Measurements from ENCODE around the gene PDPK1. TPM values are rescaled to one million over a fixed set of nuclear protein-coding genes. Genes with fewer than 3 reads are reported as not detected.

The PDPK1 gene
- total RNA-seq, 1 donor from 2014 or later, result 13.9 TPM

DNA sequence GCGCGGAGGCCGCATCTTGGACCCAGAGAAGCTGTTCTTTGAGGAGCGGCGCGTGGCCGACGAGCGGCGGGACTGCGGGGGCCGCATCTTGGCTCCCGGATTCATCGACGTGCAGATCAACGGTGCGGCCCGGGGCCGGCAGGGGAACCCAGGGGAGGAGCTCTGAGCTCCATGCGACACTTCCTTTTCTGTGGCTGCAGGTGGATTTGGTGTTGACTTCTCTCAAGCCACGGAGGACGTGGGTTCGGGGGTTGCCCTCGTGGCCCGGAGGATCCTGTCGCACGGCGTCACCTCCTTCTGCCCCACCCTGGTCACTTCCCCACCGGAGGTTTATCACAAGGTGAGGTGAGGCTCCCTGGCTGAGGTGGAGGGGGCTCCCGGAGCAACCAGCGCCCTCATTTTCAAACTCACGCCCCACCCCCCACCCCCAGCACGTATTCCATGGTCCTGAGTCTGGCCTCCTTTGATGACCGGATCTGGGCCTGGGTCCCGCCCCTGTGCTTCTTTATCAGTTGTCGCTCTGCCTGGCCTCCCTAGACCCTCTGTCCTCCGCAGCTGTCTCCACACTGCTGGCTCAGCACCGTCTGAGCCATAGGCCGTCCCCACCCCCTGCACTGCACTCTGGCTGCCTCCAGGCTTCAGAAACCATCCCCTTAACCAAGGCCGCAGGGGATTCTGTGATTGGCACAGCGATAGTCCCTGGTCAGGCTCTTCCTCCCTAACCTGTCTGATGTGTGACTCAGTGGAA is 16.9 kb upstream of the PDPK1 start:
- Mint-ChIP-seq H3K27ac (peak overlapping the region; percentile 78), H3K27me3 (ENCODE audit: insufficient read depth, low read depth) (peaks cover 7% of the 10 kb centered on the region), H3K9me3 (no peaks in the 10 kb centered on the region), H3K4me3 (peak overlapping the region; percentile 89), H3K36me3 (peaks cover 2% of the 10 kb centered on the region), H3K4me1 (peaks cover 27% of the 10 kb centered on the region)
- H3K9ac ChIP-seq, result peak overlapping the region; percentile 75
- H3K9me3 ChIP-seq (ENCODE audit: low read depth), result no peaks in the 10 kb centered on the region
- no peaks in the 10 kb centered on the region for H3K27me3 ChIP-seq
- peak overlapping the region; percentile 100 for H3K4me2 ChIP-seq
- DNase-seq (ENCODE audit: low spot score), result peak; percentile 53
- H3K4me1 ChIP-seq, result peaks cover 4% of the 10 kb centered on the region
- H4K20me1 ChIP-seq (ENCODE audit: low read depth), result peaks cover 45% of the 10 kb centered on the region
- no peak overlapping the region for H2AFZ ChIP-seq (replicated peaks)
- peaks cover 23% of the 10 kb centered on the region for H3F3A ChIP-seq (ENCODE audit: low read depth)
- H3K79me2 ChIP-seq (ENCODE audit: low read depth), result peaks cover 51% of the 10 kb centered on the region
- H3K36me3 ChIP-seq, result no peaks in the 10 kb centered on the region
- TF ChIP-seq, protein P1, sequence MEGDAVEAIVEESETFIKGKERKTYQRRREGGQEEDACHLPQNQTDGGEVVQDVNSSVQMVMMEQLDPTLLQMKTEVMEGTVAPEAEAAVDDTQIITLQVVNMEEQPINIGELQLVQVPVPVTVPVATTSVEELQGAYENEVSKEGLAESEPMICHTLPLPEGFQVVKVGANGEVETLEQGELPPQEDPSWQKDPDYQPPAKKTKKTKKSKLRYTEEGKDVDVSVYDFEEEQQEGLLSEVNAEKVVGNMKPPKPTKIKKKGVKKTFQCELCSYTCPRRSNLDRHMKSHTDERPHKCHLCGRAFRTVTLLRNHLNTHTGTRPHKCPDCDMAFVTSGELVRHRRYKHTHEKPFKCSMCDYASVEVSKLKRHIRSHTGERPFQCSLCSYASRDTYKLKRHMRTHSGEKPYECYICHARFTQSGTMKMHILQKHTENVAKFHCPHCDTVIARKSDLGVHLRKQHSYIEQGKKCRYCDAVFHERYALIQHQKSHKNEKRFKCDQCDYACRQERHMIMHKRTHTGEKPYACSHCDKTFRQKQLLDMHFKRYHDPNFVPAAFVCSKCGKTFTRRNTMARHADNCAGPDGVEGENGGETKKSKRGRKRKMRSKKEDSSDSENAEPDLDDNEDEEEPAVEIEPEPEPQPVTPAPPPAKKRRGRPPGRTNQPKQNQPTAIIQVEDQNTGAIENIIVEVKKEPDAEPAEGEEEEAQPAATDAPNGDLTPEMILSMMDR (IDR thresholded peaks at IDR 0.05), result no peak
- TF ChIP-seq EZH2 (IDR thresholded peaks at IDR 0.05) (no peak), EZH2phosphoT487 (IDR thresholded peaks at IDR 0.05) (no peak)
- H3K27ac ChIP-seq, result no peak overlapping the region
- peak overlapping the region; percentile 83 for H3K4me3 ChIP-seq

DNA sequence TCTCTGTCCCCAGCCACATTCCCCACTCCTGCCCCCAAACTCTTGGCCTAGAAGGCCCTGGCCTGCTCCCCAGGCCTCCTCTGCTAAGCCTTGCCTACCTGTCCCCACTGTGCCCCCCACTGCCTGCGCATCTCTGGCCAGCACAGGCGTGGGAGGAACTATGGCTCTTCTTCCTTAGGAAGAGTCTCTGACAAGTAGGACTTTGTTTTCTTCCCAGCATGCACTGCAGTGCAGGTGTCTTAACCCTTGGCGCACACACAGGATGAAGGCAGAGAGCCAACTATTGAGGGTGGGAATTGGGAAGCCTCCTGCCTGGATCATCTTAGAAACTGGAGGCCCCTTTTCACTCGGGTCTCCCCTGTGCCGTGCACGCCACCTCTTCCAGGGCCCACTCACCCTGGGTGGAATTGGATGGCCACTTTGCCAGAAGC is 14.0 kb upstream of the PDPK1 start:
- H3K36me3 Mint-ChIP-seq, result peaks cover 2% of the 10 kb centered on the region
- TF ChIP-seq, protein P1 (IDR thresholded peaks at IDR 0.05), result no peak
- no peak for TF ChIP-seq EZH2phosphoT487 (IDR thresholded peaks at IDR 0.05)
- TF ChIP-seq EZH2 (IDR thresholded peaks at IDR 0.05), result no peak
- Histone ChIP-seq H4K20me1 (ENCODE audit: low read depth) (peaks cover 17% of the 10 kb centered on the region), H3K9me3 (ENCODE audit: low read depth) (no peaks in the 10 kb centered on the region), H3K27ac (no peak overlapping the region), H3K36me3 (no peaks in the 10 kb centered on the region), H2AFZ (replicated peaks) (no peak overlapping the region), H3F3A (ENCODE audit: low read depth) (peaks cover 13% of the 10 kb centered on the region), H3K27me3 (no peaks in the 10 kb centered on the region), H3K4me2 (no peak overlapping the region), H3K9ac (no peak overlapping the region), H3K4me1 (peaks cover 4% of the 10 kb centered on the region), H3K79me2 (ENCODE audit: low read depth) (peaks cover 22% of the 10 kb centered on the region), H3K4me3 (no peak overlapping the region)
- H3K27ac Mint-ChIP-seq, result no peak overlapping the region
- DNase-seq (ENCODE audit: low spot score), result no peak
- H3K4me1 Mint-ChIP-seq, result peaks cover 12% of the 10 kb centered on the region
- H3K4me3 Mint-ChIP-seq, result peak overlapping the region; percentile 18
- peaks cover 4% of the 10 kb centered on the region for H3K27me3 Mint-ChIP-seq (ENCODE audit: insufficient read depth, low read depth)
- no peaks in the 10 kb centered on the region for H3K9me3 Mint-ChIP-seq

- Histone ChIP-seq H3K9ac (no peak overlapping the region), H3F3A (ENCODE audit: low read depth) (peaks cover 6% of the 10 kb centered on the region), H3K4me2 (no peak overlapping the region), H3K27me3 (no peaks in the 10 kb centered on the region), H3K9me3 (ENCODE audit: low read depth) (no peaks in the 10 kb centered on the region), H3K27ac (no peak overlapping the region), H2AFZ (replicated peaks) (no peak overlapping the region), H3K79me2 (ENCODE audit: low read depth) (peaks cover 16% of the 10 kb centered on the region), H3K36me3 (no peaks in the 10 kb centered on the region), H3K4me3 (no peak overlapping the region), H3K4me1 (peaks cover 4% of the 10 kb centered on the region), H4K20me1 (ENCODE audit: low read depth) (peaks cover 11% of the 10 kb centered on the region)
- TF ChIP-seq, protein P1 (IDR thresholded peaks at IDR 0.05), result no peak
- TF ChIP-seq EZH2phosphoT487 (IDR thresholded peaks at IDR 0.05) (no peak), EZH2 (IDR thresholded peaks at IDR 0.05) (no peak)
- no peak for DNase-seq (ENCODE audit: low spot score)
- H3K27ac Mint-ChIP-seq, result no peak overlapping the region
- peak overlapping the region; percentile 9 for H3K4me3 Mint-ChIP-seq
- peaks cover 4% of the 10 kb centered on the region for H3K27me3 Mint-ChIP-seq (ENCODE audit: insufficient read depth, low read depth)
- H3K4me1 Mint-ChIP-seq, result peaks cover 10% of the 10 kb centered on the region
- H3K36me3 Mint-ChIP-seq, result peaks cover 2% of the 10 kb centered on the region
- no peaks in the 10 kb centered on the region for H3K9me3 Mint-ChIP-seq
Measured at GRCh38 chr16:2524339-2524938, 13.4 kb upstream of the PDPK1 start.
